Mammary epithelial cell (primary cell): ENCODE data around the gene OR2A1.
"Not testable (repeated sequence)": the region's sequence is repeated elsewhere in the genome, so short reads cannot be mapped to it uniquely, and the experiment has no call there.

Experiments
- EZH2 ChIP-seq: IDR thresholded peaks from 2 replicates; pipeline ENCODE4 v1.6.1; 2012; ENCODE audit warnings: low read length, inconsistent platforms, borderline replicate concordance
- TF ChIP-seq, protein P1 (sequence below), 2 donors: IDR thresholded peaks in 1 of 2; conservative IDR thresholded peaks in 1 of 2; 2 replicates each; pipeline ENCODE4 v1.5.1; 2011 to 2012; ENCODE audit warnings: inconsistent platforms in 2 of 2, low read length in 2 of 2, mild to moderate bottlenecking in 2 of 2, control low read depth in 1 of 2, low read depth in 1 of 2; ENCODE audit not compliant: insufficient read depth in 1 of 2; ENCODE audit errors: extremely low read depth in 1 of 2

DNA sequence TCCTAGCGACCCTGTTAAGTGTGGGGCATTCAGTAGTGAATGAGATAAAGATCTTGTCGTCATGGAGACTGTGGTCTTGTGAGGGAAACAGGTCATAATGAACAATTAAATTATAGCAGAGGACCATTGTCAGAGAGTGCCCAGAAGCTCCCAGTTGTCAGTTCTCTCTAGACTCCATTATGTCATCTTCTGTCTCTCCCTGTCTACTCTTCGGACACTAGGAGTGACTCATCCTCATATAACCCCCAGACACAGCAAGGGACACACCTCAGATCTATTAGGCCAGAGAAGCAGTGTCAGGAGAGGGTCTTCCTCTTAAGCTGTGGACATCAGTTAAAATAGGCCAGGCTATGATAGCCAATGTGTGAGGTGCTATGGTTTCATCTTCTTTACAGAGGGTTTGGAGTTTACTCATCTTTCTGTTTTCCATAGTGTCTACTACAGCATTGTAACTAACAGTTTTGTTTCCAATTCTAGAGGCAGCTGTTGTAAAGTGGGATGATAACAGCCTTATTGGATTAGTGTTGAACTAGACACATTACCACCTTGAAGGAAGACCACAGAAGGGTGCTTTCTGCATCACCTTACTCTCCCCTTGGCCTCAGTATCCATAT is 24.9 kb upstream of the OR2A1 start:
- TF ChIP-seq EZH2: not testable (repeated sequence)
- TF ChIP-seq, protein P1, sequence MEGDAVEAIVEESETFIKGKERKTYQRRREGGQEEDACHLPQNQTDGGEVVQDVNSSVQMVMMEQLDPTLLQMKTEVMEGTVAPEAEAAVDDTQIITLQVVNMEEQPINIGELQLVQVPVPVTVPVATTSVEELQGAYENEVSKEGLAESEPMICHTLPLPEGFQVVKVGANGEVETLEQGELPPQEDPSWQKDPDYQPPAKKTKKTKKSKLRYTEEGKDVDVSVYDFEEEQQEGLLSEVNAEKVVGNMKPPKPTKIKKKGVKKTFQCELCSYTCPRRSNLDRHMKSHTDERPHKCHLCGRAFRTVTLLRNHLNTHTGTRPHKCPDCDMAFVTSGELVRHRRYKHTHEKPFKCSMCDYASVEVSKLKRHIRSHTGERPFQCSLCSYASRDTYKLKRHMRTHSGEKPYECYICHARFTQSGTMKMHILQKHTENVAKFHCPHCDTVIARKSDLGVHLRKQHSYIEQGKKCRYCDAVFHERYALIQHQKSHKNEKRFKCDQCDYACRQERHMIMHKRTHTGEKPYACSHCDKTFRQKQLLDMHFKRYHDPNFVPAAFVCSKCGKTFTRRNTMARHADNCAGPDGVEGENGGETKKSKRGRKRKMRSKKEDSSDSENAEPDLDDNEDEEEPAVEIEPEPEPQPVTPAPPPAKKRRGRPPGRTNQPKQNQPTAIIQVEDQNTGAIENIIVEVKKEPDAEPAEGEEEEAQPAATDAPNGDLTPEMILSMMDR (conservative IDR thresholded peaks at IDR 0.05 in 1 of 2, IDR thresholded peaks at IDR 0.05 in 1 of 2; ENCODE audit: extremely low read depth in 1 of 2, insufficient read depth in 1 of 2, low read depth in 1 of 2, low read length in 2 of 2): not testable (repeated sequence)
